Stimulated activated CD4-positive, alpha-beta T cell treated with anti-CD3 and anti-CD28 coated beads, Interleukin-15, amount 100 ng/mL, for 1 hour (primary cell): ENCODE measurements around the gene ADM5.

Experiments
- DNase-seq, 2 donors: peaks; one replicate each; pipeline ENCODE4 v3.0.0-alpha.2; 2020; ENCODE audit warnings: low read depth in 1 of 2, low spot score in 1 of 2

The ADM5 gene

GRCh38 chr19:49658139-49658517, 31.3 kb upstream of the ADM5 start:
- DNase-seq, result no peak

GRCh38 chr19:49658566-49659442, 30.6 kb upstream of the ADM5 start:
- no peak for DNase-seq

- DNase-seq, result no peak
Measured at GRCh38 chr19:49660338-49660961, 28.9 kb upstream of the ADM5 start.

- no peak for DNase-seq
Measured at GRCh38 chr19:49662011-49662410, 27.4 kb upstream of the ADM5 start.

GRCh38 chr19:49663224-49663623, 26.2 kb upstream of the ADM5 start:
- no peak for DNase-seq

GRCh38 chr19:49664171-49665035, 25.0 kb upstream of the ADM5 start:
- DNase-seq, result peak; percentile 85 to 93

GRCh38 chr19:49665036-49665350, 24.4 kb upstream of the ADM5 start:
- DNase-seq, result no peak

GRCh38 chr19:49665351-49666119, 23.9 kb upstream of the ADM5 start, which contains the start of the genes BCL2L12 and IRF3:
BCL2L12 (plus strand) TSS chr19:49665933; CDS start chr19:49666693, 760 bp downstream.
IRF3 (minus strand) TSS chr19:49665857; CDS start chr19:49664838, 1,019 bp downstream.
- DNase-seq, result peak; percentile 98

GRCh38 chr19:49666120-49666444, 23.3 kb upstream of the ADM5 start:
- no peak for DNase-seq

GRCh38 chr19:49667473-49667872, 21.9 kb upstream of the ADM5 start:
- no peak for DNase-seq

- DNase-seq, result no peak
Measured at GRCh38 chr19:49669516-49669915, 19.9 kb upstream of the ADM5 start.

GRCh38 chr19:49672131-49672919, 17.1 kb upstream of the ADM5 start:
- DNase-seq, result peak; percentile 58 to 68

GRCh38 chr19:49676136-49676783, 13.1 kb upstream of the ADM5 start:
- DNase-seq, result no peak

- peak; percentile 94 to 96 for DNase-seq
Measured at GRCh38 chr19:49676784-49677230, 12.6 kb upstream of the ADM5 start.

GRCh38 chr19:49677231-49677900, 12.0 kb upstream of the ADM5 start, which contains the start of gene PRMT1:
PRMT1 (plus strand) TSS chr19:49677271; CDS start chr19:49677281, 10 bp downstream.
- peak in 1 of 2 donors; percentile 52 for DNase-seq

GRCh38 chr19:49677901-49678674, 11.3 kb upstream of the ADM5 start:
- peak; percentile 69 to 70 for DNase-seq

- no peak for DNase-seq
Measured at GRCh38 chr19:49678985-49679770, 10.2 kb upstream of the ADM5 start.
